Left kidney (tissue), 2 donors: ENCODE data around the gene AKNA. TPM values are rescaled to one million over a fixed set of nuclear protein-coding genes. Genes with fewer than 3 reads are reported as not detected.

ENCODE experiments used
- DNase-seq: peaks from one replicate; pipeline ENCODE4 v3.0.0-alpha.2; 2013
- polyA plus RNA-seq: library from polyadenylated mRNA; unstranded; fragments of 120-200 nt; gene quantifications from one replicate; pipeline ENCODE4 v1.2.1, GENCODE V29; 2013; ENCODE audit not compliant: insufficient read length

Gene AKNA
- polyA plus RNA-seq, 1 donor = 11.3 TPM

- no peak for DNase-seq
Observed at GRCh38 chr9:114317665-114318357, 70.0 kb downstream of the AKNA start.

GRCh38 chr9:114316605-114317230 is 71.1 kb downstream of the AKNA start:
- DNase-seq = no peak

GRCh38 chr9:114315723-114316363 is 71.9 kb downstream of the AKNA start:
- no peak for DNase-seq

GRCh38 chr9:114314881-114315722 is 72.7 kb downstream of the AKNA start:
- DNase-seq = no peak

- DNase-seq = no peak
Observed at GRCh38 chr9:114314256-114314867, 73.4 kb downstream of the AKNA start.

GRCh38 chr9:114313186-114313585 is 74.6 kb downstream of the AKNA start:
- no peak for DNase-seq

GRCh38 chr9:114312513-114312875 is 75.3 kb downstream of the AKNA start:
- DNase-seq = no peak

- no peak for DNase-seq
Observed at GRCh38 chr9:114311571-114312512, 75.9 kb downstream of the AKNA start.

GRCh38 chr9:114310471-114311450 is 77.0 kb downstream of the AKNA start:
- DNase-seq = no peak

- no peak for DNase-seq
Observed at GRCh38 chr9:114309096-114309495, 78.7 kb downstream of the AKNA start.

GRCh38 chr9:114308361-114308950 is 79.3 kb downstream of the AKNA start:
- no peak for DNase-seq

- no peak for DNase-seq
Observed at GRCh38 chr9:114307899-114308267, 79.9 kb downstream of the AKNA start.

- no peak for DNase-seq
Observed at GRCh38 chr9:114304416-114305188, 83.2 kb downstream of the AKNA start.

- no peak for DNase-seq
Observed at GRCh38 chr9:114303977-114304376, 83.8 kb downstream of the AKNA start.

- no peak for DNase-seq
Observed at GRCh38 chr9:114303571-114303970, 84.2 kb downstream of the AKNA start.

- DNase-seq = no peak
Observed at GRCh38 chr9:114302727-114303126, 85.1 kb downstream of the AKNA start.

GRCh38 chr9:114301798-114302565 is 85.8 kb downstream of the AKNA start:
- no peak for DNase-seq
